ENCODE data around the gene NOMO2. TPM values are rescaled to one million over a fixed set of nuclear protein-coding genes. Genes with fewer than 3 reads are reported as not detected.
"Not testable (repeated sequence)": the region's sequence is repeated elsewhere in the genome, so short reads cannot be mapped to it uniquely, and the experiment has no call there.

Gene NOMO2
- total and polyA plus RNA-seq, 12 donors, result 40.7 to 204 (median 104) TPM

GRCh38 chr16:18594880-18595279 lies 33.0 kb upstream of the NOMO2 start:
- 77 to 87% (median 78%) methylated on average over 5 of the region's 5 CpGs for WGBS, 4 donors
- H3K27me3 ChIP-seq; H3K9me3 ChIP-seq (replicated peaks in 1 of 3); H3K36me3 ChIP-seq (replicated peaks in 1 of 2); H3K27ac ChIP-seq; intact Hi-C loops (cut with DNase I); H3K4me3 ChIP-seq; H3K4me1 ChIP-seq (replicated peaks in 1 of 2): not testable (repeated sequence)
- DNase-seq, result peak in 1 of 7 donors; percentile 7

- H3K36me3 ChIP-seq (replicated peaks in 1 of 2); H3K27ac ChIP-seq; H3K9me3 ChIP-seq (replicated peaks in 1 of 3); H3K4me3 ChIP-seq; H3K27me3 ChIP-seq; intact Hi-C loops (cut with DNase I); H3K4me1 ChIP-seq (replicated peaks in 1 of 2): not testable (repeated sequence)
- peak in 1 of 7 donors; percentile 7 for DNase-seq
- WGBS, 4 donors, result 61 to 95% (median 88%) methylated on average over 4 to 5 of the region's 5 CpGs
Observed at GRCh38 chr16:18593904-18594303, 32.0 kb upstream of the NOMO2 start.

- H3K36me3 ChIP-seq (replicated peaks in 1 of 2); DNase-seq; H3K27me3 ChIP-seq; intact Hi-C loops (cut with DNase I); H3K9me3 ChIP-seq (replicated peaks in 1 of 3); H3K4me1 ChIP-seq (replicated peaks in 1 of 2); H3K4me3 ChIP-seq; H3K27ac ChIP-seq: not testable (repeated sequence)
- WGBS, 4 donors, result 81 to 91% (median 86%) methylated on average over 5 of the region's 5 CpGs
Observed at GRCh38 chr16:18592982-18593381, 31.1 kb upstream of the NOMO2 start.

- WGBS, 4 donors, result 37 to 70% (median 63%) methylated on average over 1 to 4 of the region's 4 CpGs
- H3K4me3 ChIP-seq; H3K27me3 ChIP-seq; H3K9me3 ChIP-seq (replicated peaks in 1 of 3); H3K27ac ChIP-seq; H3K36me3 ChIP-seq (replicated peaks in 1 of 2); H3K4me1 ChIP-seq (replicated peaks in 1 of 2); intact Hi-C loops (cut with DNase I): not testable (repeated sequence)
- peak in 2 of 7 donors; percentile 35 to 37 for DNase-seq
Observed at GRCh38 chr16:18591908-18592307, 30.0 kb upstream of the NOMO2 start.

DNA sequence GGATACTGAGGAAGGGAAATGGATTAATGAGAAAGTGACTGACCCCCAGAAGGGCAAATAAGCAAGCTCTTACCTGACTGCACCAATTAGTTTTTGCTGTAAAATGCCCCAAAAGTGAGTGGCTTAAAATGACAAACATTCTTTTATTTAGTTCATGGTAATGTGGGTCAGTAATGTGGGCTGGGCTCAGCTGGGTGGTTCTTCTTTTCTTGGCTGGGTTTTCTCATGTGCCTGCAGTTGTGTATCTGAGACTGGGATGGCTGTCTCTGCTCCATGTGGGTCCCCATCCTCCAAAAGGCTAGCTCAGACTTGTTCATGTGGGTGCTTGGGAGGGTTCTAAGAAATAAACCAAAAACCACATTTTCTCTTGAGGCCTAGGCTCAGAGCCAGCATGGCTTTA lies 29.5 kb upstream of the NOMO2 start:
- DNase-seq; H3K27me3 ChIP-seq; H3K36me3 ChIP-seq (replicated peaks in 1 of 2); intact Hi-C loops (cut with DNase I); H3K4me3 ChIP-seq; H3K4me1 ChIP-seq (replicated peaks in 1 of 2); H3K27ac ChIP-seq; H3K9me3 ChIP-seq (replicated peaks in 1 of 3): not testable (repeated sequence)

- H3K4me3 ChIP-seq, result not testable (repeated sequence)
- 80 to 92% (median 87%) methylated on average over 4 to 10 of the region's 10 CpGs for WGBS, 4 donors
Observed at GRCh38 chr16:18589806-18590205, 27.9 kb upstream of the NOMO2 start.

DNA sequence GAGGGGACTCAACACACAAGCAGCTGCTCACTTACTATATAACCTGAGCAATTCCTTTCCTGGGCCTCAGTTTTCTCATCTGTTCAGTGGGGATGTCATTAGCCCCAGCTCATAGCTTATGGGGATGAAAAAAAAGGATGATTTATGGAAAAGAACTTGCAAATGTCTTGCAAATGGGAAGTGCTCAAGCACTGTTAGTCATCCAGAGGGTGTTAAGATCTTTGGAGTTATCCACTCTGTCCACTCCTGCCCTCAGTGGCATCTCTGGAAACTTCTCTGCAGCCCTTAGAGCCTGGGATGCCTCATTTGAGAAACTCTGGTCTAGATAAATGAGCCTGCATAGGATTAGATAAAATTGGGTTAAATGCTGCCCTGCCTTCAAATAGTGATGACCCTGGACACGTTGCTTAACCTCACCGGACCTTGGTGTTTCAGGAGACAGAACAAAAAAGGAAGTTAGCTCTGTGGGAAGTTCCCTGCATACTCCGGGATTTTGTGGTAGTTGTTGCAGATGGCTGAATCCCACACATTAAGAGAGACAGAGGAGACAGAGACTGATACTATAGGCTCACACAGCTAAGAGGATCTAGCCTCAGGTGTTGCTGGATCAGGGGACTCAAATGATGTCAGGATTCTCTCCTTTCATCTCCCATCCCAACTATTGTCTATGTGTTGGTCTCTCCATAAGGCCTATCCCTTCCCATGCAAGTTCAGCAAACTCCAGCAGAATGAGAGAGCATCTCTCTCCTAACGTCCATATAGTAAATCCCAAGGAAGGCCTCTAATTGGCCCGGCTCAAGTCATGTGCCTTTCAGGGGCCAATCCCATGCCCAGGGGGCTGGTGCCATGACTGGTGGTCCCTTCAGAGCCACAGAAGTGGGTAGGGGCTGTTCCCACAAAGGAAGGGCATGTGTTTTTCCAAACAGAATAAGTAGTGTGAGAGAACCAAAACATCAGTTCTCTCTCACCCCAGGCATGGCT lies 25.0 kb upstream of the NOMO2 start:
- H3K27me3 ChIP-seq; H3K27ac ChIP-seq; H3K4me1 ChIP-seq (replicated peaks in 1 of 2); H3K4me3 ChIP-seq; intact Hi-C loops (cut with DNase I); H3K36me3 ChIP-seq (replicated peaks in 1 of 2); DNase-seq; H3K9me3 ChIP-seq (replicated peaks in 1 of 3): not testable (repeated sequence)
- WGBS, 4 donors, result 54 to 100% (median 69%) methylated on average over 1 to 5 of the region's 5 CpGs

More at GRCh38 chr16:18589806-18590205, 27.9 kb upstream of the NOMO2 start:
- DNase-seq; H3K9me3 ChIP-seq (replicated peaks in 1 of 3); H3K36me3 ChIP-seq (replicated peaks in 1 of 2); H3K27me3 ChIP-seq; intact Hi-C loops (cut with DNase I); H3K27ac ChIP-seq; H3K4me1 ChIP-seq (replicated peaks in 1 of 2): not testable (repeated sequence)

GRCh38 chr16:18585789-18586188 lies 23.9 kb upstream of the NOMO2 start:
- 89 to 96% (median 94%) methylated on average over 7 to 9 of the region's 10 CpGs for WGBS, 4 donors
- intact Hi-C loops (cut with DNase I); DNase-seq; H3K36me3 ChIP-seq (replicated peaks in 1 of 2); H3K27me3 ChIP-seq; H3K9me3 ChIP-seq (replicated peaks in 1 of 3); H3K4me1 ChIP-seq (replicated peaks in 1 of 2); H3K27ac ChIP-seq; H3K4me3 ChIP-seq: not testable (repeated sequence)

Measured in adrenal gland (tissue), 12 donors.